Measurements from ENCODE around the gene NBEAL2. TPM values are rescaled to one million over a fixed set of nuclear protein-coding genes. Genes with fewer than 3 reads are reported as not detected.
A peak's percentile ranks its signal among the peaks of the same experiment; 100 is the strongest.

The NBEAL2 gene
- polyA plus RNA-seq, 3 donors: 10.4 to 622 (median 17.3) TPM

DNA sequence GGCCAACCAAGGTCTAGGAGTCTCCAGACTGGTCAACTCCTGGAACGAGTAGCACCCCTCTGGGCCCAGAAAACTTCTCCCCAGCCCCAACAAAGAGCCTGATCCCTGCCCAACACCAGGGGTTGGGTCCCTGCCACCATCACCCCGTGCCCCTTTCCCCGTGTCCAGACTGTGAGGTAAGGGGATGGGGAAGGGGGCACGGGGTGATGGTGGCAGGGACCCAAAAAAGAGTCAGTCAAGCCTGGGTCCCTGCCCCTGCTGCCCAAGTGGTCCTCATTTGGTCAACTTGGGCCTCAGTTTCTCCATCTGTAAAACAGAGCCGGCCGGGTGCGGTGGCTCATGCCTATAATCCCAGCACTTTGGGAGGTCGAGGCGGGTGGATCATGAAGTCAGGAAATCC, 1.1 kb upstream of the NBEAL2 start:
- H3K27me3 ChIP-seq (ENCODE audit: control insufficient read depth in 2 of 2, insufficient read depth in 2 of 2, low read length in 2 of 2): no peaks in the 10 kb centered on the region
- intact Hi-C loops (cut with micrococcal nuclease): loop anchor here (5.0 to 10.0 kb wide), 3 partner anchors 46 to 284 kb away; partner anchors contain the start of gene ALS2CL (in 1 of the 2)
- DNase-seq: no peak
- H3K4me3 ChIP-seq (replicated peaks in 1 of 3; ENCODE audit: low read depth in 2 of 3, low read length in 3 of 3): peak overlapping the region in 1 of 3 experiments; percentile 96
- peaks cover 74% of the 10 kb centered on the region for H3K4me1 Mint-ChIP-seq
- peaks cover 0 to 1% (median 0%) of the 10 kb centered on the region in 3 donors for H3K27me3 Mint-ChIP-seq (ENCODE audit: low read depth in 3 of 3)
- H3K4me2 ChIP-seq (replicated peaks; ENCODE audit: extremely low read depth, low read length, poor library complexity, severe bottlenecking): peak overlapping the region; percentile 96
- peaks cover 91% of the 10 kb centered on the region for H3K79me2 ChIP-seq (ENCODE audit: insufficient read depth, low read length)
- no peaks in the 10 kb centered on the region for H3K9me3 ChIP-seq (replicated peaks in 1 of 2; ENCODE audit: control insufficient read depth in 1 of 2, insufficient read depth in 1 of 2, low read length in 2 of 2)
- H3K9ac ChIP-seq (ENCODE audit: insufficient read depth, low read length, poor library complexity, severe bottlenecking): no peak overlapping the region
- no peaks in the 10 kb centered on the region for H3K36me3 ChIP-seq (replicated peaks in 1 of 2; ENCODE audit: control insufficient read depth in 1 of 2, insufficient read depth in 2 of 2, low read length in 2 of 2)
- no peak overlapping the region for H3K27ac ChIP-seq (ENCODE audit: low read depth in 1 of 2, low read length in 2 of 2)
- peak overlapping the region in 5 of 7 donors; percentile 80 to 99 (median 88) for H3K27ac Mint-ChIP-seq
- TF ChIP-seq, protein P1, sequence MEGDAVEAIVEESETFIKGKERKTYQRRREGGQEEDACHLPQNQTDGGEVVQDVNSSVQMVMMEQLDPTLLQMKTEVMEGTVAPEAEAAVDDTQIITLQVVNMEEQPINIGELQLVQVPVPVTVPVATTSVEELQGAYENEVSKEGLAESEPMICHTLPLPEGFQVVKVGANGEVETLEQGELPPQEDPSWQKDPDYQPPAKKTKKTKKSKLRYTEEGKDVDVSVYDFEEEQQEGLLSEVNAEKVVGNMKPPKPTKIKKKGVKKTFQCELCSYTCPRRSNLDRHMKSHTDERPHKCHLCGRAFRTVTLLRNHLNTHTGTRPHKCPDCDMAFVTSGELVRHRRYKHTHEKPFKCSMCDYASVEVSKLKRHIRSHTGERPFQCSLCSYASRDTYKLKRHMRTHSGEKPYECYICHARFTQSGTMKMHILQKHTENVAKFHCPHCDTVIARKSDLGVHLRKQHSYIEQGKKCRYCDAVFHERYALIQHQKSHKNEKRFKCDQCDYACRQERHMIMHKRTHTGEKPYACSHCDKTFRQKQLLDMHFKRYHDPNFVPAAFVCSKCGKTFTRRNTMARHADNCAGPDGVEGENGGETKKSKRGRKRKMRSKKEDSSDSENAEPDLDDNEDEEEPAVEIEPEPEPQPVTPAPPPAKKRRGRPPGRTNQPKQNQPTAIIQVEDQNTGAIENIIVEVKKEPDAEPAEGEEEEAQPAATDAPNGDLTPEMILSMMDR (IDR thresholded peaks at IDR 0.05): no peak
- peaks cover 39% of the 10 kb centered on the region for H4K20me1 ChIP-seq (ENCODE audit: insufficient read depth, low read length)
- peaks cover 3 to 8% of the 10 kb centered on the region in 2 donors for H3K36me3 Mint-ChIP-seq
- H3K9me3 Mint-ChIP-seq: no peaks in the 10 kb centered on the region
- no peak overlapping the region for H2AFZ ChIP-seq (ENCODE audit: insufficient read depth, low read depth, low read length, poor library complexity, severe bottlenecking)
- WGBS (ENCODE audit: insufficient coverage): 93% methylated on average over 5 of the region's 9 CpGs
- H3K4me1 ChIP-seq (ENCODE audit: control insufficient read depth in 1 of 2, insufficient read depth in 2 of 2, low read length in 2 of 2): peaks cover 85 to 87% of the 10 kb centered on the region in 2 donors
- no peak overlapping the region for H3K4me3 Mint-ChIP-seq

DNA sequence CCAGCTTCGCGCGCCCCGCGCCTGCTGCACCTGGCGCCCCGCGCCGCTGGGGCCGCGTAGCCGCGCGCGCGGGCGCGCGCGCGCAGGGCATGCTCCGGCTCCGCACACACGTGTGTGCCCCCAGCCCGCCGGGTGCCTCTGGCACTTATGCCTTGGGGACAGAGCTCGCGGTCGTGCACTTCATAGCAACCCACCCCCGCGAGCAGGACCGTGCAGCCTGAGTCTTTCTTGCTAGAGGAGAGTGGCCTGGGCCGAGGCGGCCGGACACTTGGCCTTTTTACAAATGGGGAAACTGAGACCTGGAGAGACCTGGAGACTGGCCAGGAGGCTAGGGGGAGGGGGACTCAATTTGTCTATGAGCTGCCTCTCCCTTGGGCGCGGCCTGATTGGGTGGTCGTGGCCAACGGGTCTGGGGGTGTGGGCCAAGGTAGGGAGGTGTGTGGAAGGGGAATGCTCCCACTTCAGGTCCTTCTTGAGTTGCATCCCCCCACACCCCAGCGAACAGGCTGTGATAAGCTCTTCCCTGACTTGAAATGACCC, 562 bp downstream of the NBEAL2 start:
- Mint-ChIP-seq H3K27ac (peak overlapping the region; percentile 64 to 91 (median 84)), H3K36me3 (peaks cover 10 to 19% of the 10 kb centered on the region in 2 donors), H3K27me3 (ENCODE audit: low read depth in 3 of 3) (peaks cover 0 to 1% (median 0%) of the 10 kb centered on the region in 3 donors), H3K9me3 (no peaks in the 10 kb centered on the region), H3K4me1 (peaks cover 75% of the 10 kb centered on the region), H3K4me3 (peak overlapping the region; percentile 85 to 93)
- Histone ChIP-seq H4K20me1 (ENCODE audit: insufficient read depth, low read length) (peaks cover 36% of the 10 kb centered on the region), H3K27me3 (ENCODE audit: control insufficient read depth in 2 of 2, insufficient read depth in 2 of 2, low read length in 2 of 2) (no peaks in the 10 kb centered on the region), H3K9ac (ENCODE audit: insufficient read depth, low read length, poor library complexity, severe bottlenecking) (peak overlapping the region; percentile 67), H3K4me3 (replicated peaks in 1 of 3; ENCODE audit: low read depth in 2 of 3, low read length in 3 of 3) (peak overlapping the region; percentile 92 to 96 (median 92)), H2AFZ (ENCODE audit: insufficient read depth, low read depth, low read length, poor library complexity, severe bottlenecking) (peak overlapping the region; percentile 29), H3K4me1 (ENCODE audit: control insufficient read depth in 1 of 2, insufficient read depth in 2 of 2, low read length in 2 of 2) (peaks cover 83 to 87% of the 10 kb centered on the region in 2 donors), H3K9me3 (replicated peaks in 1 of 2; ENCODE audit: control insufficient read depth in 1 of 2, insufficient read depth in 1 of 2, low read length in 2 of 2) (no peaks in the 10 kb centered on the region), H3K4me2 (replicated peaks; ENCODE audit: extremely low read depth, low read length, poor library complexity, severe bottlenecking) (peak overlapping the region; percentile 96), H3K36me3 (replicated peaks in 1 of 2; ENCODE audit: control insufficient read depth in 1 of 2, insufficient read depth in 2 of 2, low read length in 2 of 2) (peaks cover 0 to 2% of the 10 kb centered on the region in 2 donors), H3K79me2 (ENCODE audit: insufficient read depth, low read length) (peaks cover 91% of the 10 kb centered on the region), H3K27ac (ENCODE audit: low read depth in 1 of 2, low read length in 2 of 2) (peak overlapping the region in 1 of 2 donors; percentile 89)
- TF ChIP-seq, protein P1 (IDR thresholded peaks at IDR 0.05): no peak
- intact Hi-C loops (cut with micrococcal nuclease): loop anchor here (5.0 to 10.0 kb wide), 3 partner anchors 48 to 285 kb away; partner anchors contain the start of gene ALS2CL (in 1 of the 2)
- WGBS (ENCODE audit: insufficient coverage): under 1% methylated on average over 35 of the region's 40 CpGs
- DNase-seq: no peak

All from CD14-positive monocyte (primary cell).